Activated CD4-positive, alpha-beta T cell treated with anti-CD3 and anti-CD28 coated beads for 48 hours (primary cell): ENCODE data around the gene GTPBP3.
A peak's percentile ranks its signal among the peaks of the same experiment; 100 is the strongest.

Experiments
- DNase-seq: peaks from one replicate; pipeline ENCODE4 v3.0.0-alpha.2; 2020

GTPBP3 gene

DNA sequence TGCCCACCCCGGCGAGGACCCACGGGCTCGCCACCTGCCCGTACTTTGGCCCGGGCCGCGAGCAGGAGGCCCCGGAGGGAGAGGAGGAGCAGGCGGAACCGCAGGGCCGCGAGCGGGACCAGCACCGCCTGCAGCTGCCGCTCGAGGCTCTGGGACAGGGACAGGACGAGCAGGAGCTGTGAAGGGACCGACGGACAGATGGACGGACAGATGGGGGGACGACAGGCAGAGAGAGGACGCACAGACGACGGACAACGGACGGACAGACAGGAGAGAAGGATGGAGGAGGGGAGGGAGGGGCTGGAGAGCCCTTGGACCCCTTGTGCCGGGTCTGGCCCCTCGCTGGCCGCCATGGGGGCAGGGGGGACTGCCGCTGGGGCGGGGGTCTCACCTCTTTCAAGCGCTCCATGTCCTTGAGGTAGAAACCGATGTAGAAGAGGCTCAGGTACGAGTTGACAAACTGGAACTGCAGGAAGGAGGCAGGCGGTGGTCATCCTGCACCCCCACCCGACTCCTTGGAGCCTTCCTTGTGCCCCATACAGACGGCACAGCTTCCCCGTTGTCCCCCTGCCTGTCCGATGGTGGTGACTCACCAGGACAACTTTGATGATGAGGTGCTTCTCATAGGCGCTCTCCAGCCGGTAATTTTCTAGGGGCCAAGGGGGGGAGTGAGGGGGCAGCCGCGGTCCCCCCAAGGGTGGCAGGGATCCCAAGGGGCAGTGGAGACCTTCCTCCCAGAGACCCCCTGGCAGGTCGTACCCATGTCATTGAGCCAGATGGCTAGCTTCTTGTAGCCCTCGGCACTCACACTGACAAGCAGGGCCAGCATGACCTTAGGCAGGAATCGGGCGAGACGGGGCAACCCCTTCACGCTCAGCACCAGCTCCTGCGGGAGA lies 7.7 kb upstream of the GTPBP3 start:
- no peak for DNase-seq

DNA sequence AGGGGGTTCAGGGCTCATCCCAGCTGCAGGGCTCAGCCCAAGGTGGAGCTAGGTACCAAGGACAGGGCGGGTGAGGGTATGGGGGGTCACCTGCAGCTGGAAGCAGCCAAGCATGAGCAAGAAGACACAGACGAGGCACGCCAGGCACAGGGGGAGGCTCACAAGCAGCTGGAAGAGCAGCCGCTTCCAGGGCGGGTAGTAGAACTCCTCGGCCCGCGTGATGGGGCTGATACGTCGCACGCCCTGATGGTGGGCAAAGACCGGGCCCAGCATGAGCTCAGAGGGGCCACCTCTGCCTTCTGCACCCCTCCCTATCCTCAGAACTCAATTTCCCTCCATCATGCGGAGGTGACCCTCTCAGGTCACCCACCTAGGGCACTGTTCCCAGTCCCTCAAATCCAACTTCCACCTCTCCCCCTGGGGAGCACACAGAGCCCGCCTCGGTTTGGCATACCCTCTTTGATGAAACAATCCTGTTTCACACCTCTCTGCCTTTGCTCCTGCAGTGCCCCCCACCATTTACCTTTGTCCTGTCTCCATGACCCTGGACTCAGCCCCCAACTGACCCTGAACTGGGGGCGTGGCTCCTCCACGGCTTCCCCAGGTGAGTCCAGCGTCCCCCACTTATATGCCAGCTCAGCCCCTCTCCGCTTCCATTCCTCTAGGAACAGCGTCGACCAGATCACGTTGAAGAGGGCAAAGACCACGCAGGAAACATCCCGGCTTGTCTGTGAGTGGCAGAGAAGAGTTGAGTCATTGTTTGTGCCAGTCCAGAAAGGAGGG lies 6.9 kb upstream of the GTPBP3 start:
- no peak for DNase-seq

DNA sequence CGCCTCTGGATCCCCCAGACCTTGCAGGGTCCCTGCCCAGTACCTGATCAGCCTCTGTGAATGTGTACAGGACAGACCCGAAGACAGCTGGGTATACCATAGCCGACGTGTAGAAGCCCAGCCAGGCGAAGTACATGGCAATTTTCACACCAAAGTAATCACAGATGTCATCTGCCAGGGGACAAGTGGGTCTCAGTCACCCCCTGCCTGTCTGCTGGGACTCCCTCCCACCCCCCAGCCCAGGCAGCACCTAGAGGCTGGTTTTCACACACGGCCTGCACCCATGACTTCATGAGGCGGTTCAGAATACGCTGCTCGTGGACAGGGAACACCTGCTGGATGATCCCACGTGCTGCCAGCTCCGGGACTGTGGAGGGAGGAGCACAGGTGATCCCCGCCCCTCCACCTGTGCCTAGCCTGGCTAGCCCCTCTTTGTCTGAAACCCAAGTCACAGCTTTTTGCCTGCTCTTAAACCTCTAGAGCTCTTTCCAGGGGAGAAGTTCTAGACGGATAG lies 6.3 kb upstream of the GTPBP3 start:
- no peak for DNase-seq

DNA sequence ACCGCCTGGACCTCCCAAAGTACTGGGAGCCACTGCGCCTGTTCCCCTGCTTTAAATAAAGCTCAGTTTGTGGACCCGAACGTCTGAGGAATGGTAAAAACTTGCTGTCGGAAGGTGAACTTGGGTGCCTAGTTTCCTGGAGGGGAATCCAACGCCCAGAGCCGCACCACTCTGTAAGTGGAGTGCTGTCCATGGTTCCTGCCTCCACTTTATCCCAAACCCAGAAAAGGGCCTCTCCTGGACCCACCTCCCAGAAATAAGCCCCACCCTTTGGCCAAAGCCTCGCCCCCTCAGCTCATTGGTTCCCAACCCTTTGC lies 5.0 kb upstream of the GTPBP3 start:
- no peak for DNase-seq

DNA sequence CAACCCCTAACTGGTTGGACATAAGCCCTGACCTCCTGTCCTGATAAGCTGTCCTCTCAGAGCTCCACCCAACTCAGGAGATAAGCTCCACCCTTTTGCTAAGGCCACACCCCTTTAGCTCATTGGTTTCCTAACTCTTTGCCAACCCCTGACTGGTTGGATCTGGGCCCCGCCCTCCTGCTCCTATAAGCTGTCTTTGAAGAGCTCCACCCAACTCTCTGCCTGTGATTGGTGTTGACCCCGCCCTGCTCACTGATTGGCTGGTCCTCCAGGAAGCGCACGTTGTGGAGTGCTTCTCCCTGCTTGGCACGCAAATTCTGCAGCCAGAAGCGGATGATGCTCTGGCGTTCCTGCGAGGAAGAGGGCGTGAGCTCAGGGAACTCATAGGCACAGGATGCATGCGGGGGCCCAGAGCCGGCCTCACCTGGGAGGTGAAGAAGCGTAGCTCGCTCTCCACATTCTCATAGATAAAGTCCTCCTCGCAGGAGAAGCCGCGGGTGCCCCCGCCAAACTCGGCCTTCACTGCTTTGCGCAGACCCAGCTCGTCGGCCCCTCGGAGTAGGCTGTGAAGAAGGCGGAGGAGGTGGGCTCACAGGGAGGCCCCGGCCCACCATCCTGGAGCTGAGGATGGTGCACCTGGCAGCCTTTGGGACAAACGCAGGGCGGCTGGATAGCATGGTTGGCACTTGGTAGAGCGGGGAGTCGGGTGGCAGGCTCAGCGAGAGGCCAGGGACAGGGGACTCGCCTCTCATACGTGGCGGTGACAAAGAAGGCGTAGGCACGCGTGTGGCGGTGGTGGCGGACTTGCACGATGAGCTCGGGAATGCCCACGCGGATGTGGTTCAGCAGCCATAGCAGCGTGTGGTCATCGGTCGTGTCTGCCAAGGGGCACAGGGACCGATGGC lies 4.4 kb upstream of the GTPBP3 start:
- DNase-seq, result peak; percentile 81

DNA sequence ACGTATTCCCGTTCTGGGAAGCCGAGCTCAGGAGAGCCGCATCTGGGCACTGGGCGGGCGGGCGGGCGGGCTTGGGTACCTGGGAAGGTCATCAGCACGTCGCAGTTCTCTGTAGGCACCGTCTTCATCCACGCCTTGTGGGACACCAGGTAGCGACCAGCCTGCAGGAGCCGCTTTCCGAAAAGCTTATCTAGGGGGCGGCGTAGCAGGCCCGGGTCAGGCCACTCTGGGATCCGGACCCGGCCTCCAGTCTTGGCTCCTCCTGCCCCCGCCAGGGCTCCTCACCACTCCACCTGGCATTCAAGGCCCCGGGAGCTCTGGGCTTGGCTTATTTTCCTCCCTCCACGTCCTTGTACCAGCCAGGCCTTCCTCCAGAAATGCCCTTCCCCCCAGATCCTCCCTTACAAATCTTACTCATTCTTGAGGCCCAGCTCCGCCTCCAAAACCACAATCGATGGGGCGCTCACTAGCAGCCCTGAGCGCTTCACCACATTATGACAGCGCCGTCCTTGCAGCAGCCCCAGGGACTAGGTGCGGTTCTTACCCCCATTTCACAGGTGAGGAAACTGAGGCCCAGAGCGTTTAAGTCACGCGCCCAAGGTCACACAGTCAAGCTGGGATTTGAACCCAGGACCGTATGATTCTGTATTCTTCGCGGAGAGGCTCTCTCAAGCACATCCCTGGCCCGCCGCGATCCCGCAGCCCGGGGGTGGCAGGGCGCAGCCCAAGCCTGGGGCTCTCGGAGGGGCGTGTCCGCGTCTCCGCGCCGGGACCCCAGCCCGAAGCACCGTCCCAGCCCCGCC lies 3.5 kb upstream of the GTPBP3 start:
- peak; percentile 86 for DNase-seq

DNA sequence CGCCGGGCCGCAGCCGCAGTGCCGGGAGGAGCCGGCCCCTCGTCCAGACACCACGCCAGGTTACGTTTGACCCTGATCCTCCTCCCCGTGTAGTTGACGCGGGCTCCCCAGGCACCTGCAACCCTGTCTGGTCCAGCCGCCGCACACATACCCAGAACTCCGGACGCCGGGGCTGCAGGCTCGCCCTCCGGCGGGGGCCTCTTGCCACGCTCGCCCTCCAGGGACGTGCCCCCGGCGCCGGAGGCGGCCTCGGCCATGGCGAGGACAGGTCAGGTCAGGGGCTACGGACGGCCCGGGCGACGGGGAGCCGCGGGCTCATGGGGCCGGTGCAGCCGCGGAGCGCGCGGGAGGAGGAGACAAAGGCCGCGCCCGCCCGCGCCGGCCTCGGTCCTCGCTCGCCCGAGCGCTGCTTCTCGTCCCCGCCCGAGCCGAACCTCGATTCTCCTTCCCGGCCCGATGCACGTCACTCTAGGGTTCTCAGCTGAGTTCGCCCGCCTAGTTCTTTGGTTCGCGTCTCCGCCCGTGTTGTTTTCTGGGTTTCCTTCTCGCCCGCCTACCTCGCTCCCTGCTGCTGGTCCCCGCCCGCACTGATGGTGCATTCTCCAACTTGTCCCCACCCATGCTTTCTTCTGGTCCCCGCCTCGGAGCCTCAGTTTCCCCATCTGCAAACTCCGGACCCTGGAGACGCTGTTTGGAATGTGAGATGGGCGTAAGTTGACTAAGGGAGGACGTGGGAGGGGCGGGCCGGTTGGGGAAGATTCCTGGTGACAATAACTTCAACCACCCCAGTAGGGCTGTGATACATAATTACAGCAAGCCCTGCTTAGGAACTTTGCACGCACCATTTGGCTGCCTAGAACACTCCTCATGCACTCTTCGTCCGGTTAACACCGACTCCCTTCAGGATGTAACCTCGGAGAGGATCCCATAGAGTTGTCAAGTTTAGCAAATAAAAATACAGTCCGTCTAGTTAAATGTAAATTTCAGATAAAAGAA lies 2.6 kb upstream of the GTPBP3 start, which contains the start of gene ANO8:
Gene ANO8, minus strand, starts transcription at position 442 of the 996 bp plus-strand sequence. Its CDS starts 185 bp downstream, at position 257.
- DNase-seq, result peak; percentile 99

DNA sequence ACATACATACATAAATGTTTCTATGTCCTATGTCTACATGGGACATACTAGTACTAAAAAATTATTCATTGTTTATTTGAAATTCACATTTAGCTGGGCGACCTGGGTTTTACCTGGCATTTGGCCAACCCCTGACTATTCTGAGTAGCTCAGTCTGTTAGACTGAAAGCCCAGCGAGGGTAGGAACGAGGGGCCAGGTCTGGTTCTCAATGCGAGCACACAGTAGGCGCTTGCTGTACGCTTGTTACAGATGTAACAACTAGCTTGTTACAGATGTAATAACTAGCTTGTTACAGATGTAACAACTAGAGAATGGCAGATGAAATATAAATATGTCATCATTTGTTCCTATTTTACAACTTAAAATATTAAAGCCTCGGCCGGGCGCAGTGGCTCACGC lies 1.8 kb upstream of the GTPBP3 start:
- DNase-seq, result no peak

DNA sequence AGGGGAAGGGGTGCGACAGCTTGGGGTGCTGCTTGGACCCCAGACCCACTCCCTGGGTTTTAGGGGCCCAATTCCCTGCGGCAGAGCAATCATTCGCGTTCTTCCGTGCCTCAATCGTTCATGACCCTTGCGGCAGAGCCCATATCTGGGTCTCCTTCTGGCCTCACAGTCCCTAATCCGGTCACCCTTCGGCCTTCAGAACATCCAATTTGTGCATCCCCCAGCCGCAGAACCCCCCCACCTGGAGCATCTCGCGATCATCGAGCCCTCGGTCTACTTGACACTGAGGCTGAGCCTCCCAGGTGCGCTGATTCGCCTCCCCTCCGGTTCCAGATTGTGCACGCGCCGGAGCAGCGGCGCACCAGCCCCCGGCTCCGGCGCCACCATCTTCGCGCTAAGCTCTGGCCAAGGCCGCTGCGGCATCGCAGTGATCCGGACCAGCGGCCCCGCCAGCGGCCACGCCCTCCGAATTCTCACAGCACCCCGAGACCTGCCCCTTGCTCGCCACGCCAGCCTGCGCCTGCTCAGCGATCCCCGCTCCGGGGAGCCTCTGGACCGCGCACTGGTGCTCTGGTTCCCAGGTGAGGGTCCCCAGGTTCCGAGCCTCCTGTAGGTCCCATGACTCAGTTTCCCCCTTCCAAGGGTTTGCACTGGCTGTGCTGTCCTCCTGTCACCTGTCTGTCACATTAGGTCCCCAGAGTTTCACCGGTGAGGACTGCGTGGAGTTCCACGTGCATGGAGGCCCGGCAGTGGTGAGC lies 501 bp downstream of the GTPBP3 start:
- DNase-seq, result peak; percentile 61

DNA sequence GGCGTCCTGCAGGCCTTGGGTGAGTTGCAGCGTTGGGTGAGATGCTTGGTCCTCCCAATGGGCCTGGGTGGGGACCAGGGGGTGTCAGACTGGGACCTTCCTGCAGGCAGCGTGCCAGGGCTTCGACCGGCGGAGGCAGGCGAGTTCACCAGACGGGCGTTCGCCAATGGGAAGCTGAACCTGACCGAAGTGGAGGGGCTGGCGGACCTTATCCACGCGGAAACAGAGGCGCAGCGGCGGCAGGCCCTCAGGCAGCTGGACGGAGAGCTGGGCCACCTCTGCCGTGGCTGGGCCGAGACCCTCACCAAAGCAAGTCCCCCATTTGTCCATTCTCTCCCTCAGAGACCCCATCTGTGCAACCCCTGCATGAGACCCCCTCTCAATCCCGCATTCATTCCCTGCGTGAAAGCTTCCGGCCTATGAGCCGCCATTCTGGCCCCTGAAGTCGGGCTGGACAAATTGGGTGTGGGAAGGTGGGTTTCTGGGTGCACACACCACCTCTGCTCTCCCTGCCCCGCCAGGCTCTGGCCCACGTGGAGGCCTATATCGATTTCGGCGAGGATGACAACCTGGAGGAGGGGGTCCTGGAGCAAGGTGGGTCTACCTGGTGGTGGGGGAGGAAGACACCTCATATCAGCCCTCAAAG lies 1.2 kb downstream of the GTPBP3 start:
- DNase-seq, result no peak

DNA sequence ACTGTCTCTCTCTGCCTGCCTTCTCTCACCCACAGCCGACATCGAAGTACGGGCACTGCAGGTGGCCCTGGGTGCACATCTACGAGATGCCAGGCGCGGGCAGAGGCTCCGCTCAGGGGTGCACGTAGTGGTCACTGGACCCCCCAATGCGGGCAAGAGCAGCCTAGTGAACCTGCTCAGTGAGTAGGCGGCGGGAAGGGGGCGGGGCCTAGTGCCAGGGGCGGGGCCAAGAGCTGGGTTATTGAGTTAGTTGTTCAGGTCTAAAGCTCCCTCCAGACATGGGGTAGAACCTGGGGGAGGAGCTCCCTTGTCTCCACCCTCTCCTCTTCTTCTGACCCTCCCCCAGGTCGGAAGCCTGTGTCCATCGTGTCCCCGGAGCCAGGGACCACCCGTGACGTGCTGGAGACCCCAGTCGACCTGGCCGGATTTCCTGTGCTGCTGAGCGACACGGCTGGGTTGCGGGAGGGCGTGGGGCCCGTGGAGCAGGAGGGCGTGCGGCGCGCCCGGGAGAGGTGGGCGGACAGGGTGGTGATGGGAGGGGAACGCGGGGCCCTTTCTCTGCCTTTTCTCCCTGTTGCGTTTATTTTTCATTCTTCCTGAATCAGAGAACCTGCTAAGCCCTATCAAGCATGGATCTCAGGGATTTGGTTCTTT lies 1.9 kb downstream of the GTPBP3 start:
- DNase-seq, result peak; percentile 75

DNA sequence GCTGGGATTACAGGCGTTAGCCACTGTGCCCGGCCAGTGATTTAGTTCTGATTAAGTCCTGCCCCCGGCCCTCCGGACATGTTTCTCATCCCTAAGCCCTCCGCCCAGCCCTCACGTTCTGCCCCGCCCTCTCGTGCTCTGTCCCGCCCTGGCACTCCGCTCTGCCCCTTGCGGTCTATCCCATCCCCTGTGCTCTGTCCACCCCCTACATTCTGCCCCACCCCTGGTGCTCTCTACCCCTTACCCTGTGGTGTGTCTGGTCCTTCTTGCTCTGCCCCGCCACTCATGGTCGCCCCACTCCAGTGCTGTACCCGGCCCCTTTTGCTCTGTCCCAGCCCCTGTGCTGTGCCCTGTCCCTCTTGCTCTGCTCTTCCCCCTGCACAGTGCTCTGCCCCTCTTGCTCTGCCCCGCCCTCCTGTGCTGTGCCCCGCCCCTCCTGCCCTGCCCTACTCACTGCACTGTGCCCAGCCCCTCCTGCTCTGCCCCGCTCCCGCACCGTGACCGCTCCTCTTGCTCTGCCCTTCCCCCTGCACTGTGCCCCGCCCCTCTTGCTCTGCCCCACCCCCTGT lies 3.0 kb downstream of the GTPBP3 start:
- no peak for DNase-seq

DNA sequence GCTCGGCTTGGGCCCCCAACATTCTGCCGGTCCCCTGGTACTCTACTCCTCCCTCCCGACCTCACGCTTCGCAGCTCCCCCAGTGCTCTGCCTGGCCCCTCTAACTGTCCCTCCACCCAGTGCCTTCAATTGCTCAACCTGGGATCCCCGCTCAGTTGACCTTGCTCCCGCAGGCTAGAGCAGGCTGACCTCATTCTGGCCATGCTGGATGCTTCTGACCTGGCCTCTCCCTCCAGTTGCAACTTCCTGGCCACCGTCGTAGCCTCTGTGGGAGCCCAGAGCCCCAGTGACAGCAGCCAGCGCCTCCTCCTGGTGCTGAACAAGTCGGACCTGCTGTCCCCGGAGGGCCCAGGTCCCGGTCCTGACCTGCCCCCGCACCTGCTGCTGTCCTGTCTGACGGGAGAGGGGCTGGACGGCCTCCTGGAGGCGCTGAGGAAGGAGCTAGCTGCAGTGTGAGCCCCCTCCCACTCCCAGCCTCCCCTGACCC lies 3.6 kb downstream of the GTPBP3 start:
- no peak for DNase-seq

DNA sequence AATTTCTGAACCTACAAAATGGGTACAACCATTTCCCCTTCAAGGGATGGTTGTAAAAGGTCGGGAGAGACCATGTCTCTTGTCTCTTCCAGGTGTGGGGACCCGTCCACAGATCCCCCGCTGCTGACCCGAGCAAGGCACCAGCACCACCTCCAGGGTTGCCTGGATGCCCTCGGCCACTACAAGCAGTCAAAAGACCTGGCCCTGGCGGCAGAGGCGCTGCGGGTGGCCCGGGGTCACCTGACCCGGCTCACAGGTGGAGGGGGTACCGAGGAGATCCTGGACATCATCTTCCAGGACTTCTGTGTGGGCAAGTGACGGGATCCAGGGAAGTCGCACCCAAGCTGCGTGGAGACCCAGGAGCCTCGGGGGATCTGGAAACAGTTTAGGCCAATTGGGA lies 4.0 kb downstream of the GTPBP3 start:
- DNase-seq, result no peak

DNA sequence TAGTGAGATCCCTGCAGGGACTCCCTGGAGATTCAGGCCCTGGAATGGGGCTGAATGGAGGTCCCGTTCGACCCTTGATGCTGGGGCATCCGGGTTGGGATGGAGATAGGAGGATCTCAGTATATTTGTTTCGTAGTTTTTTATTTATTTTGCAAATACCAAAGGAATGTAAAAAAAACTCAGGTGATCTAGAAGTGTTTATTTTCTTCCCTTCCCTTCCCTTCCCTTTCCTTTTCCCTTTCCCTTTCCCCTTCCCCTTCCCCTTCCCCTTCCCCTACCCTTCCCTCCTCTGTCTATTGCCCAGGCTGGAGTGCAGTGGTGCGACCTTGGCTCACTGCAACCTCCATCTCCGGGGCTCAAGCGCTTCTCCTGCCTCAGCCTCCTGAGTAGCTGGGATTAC lies 4.5 kb downstream of the GTPBP3 start:
- no peak for DNase-seq

DNA sequence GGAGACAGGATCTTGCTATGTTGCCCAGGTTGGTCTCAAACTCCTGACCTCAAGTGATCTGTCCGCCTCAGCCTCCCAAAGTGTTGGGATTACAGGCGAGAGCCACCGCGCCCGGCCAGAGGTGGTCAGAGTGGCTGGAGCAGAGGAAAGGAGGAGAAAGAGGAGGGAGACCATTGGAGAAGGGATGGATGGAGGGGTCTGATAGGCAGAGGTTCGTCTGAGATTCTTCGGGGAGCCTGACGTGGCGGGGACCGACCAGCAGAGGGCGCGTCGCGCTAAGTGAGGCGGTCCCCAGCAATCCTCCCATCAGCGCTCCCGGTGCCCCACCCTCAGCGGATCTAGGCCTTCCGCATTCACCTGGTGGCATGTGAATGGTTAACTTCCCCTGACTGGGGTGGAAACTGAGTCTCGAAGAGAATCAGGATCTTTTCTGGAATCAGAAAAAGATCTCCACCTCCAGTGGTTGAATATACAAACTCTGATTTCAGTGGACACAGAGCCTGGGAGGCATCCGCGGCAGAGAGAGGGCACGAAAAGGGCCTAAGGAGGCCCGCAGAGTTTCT lies 8.8 kb downstream of the GTPBP3 start:
- peak; percentile 88 for DNase-seq

DNA sequence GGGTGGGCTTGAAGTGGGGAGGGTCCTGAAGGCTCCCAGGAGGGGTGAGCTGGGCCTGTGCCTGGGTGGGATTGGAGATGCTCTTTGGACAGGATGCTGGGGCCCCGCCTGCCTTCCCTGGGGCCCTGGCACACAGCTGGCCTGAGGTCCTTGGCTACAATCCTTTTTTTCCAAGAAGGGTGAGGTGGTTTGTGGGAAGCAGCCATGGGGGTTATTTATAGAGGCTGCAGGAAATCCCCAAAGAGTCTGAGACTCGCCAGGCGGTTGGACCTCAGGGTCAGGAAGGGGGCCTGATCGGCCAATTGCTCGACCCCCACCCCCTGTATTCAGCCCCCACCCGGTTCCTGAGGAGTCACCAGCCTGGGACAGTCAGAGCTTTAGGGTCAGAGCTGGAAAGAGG lies 10.0 kb downstream of the GTPBP3 start:
- DNase-seq, result no peak

DNA sequence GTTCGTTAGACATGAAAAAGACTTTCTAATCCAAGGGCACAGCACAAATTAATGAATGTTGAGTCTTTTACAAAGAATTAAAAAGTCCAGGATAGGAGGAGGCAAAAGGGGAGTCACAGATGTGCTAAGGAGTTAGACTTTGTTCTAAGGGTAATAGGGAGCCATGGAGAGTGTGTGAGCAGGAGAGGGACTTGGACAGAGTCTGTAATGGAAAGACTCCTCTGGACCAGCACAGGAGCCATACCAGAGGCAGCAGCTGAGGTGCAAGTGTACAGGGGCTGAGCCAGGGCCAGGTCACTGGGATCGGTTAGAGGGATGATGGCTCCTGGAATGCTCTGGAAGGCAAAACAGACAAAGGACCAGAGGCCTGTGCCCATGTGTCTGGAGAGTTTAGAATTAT lies 10.5 kb downstream of the GTPBP3 start:
- no peak for DNase-seq
